Measurements from ENCODE around the gene VAMP8. TPM values are rescaled to one million over a fixed set of nuclear protein-coding genes. Genes with fewer than 3 reads are reported as not detected.
"Not testable (repeated sequence)": the region's sequence is repeated elsewhere in the genome, so short reads cannot be mapped to it uniquely, and the experiment has no call there.

VAMP8 gene
- polyA plus RNA-seq, 4 donors, result 18.8 to 103 (median 92.4) TPM

- no peak for DNase-seq (ENCODE audit: low read depth in 4 of 4, low spot score in 3 of 4)
Observed at GRCh38 chr2:85613717-85614515, 36.5 kb downstream of the VAMP8 start.

- not testable (repeated sequence) for DNase-seq (ENCODE audit: low read depth in 4 of 4, low spot score in 3 of 4)
Observed at GRCh38 chr2:85614757-85615156, 37.4 kb downstream of the VAMP8 start.

DNA sequence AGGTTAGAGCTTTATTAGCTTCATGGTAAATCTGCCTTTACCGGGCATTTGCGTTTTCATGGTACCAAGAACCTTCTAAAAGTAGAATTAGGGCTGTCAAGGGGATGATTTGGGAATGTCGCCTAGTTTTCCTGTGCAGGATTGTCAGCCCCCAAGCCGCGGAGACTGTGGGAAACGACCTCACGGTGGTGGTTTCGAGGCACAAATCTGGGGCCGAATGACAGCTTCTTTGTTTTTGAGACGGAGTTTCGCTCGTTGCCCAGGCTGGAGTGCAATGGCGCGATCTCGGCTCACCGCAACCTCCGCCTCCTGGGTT lies 38.0 kb downstream of the VAMP8 start:
- no peak for DNase-seq (ENCODE audit: low read depth in 4 of 4, low spot score in 3 of 4)

GRCh38 chr2:85617723-85618122 lies 40.3 kb downstream of the VAMP8 start:
- DNase-seq (ENCODE audit: low read depth in 4 of 4, low spot score in 3 of 4), result not testable (repeated sequence)

- no peak for DNase-seq (ENCODE audit: low read depth in 4 of 4, low spot score in 3 of 4)
Observed at GRCh38 chr2:85619617-85620016, 42.2 kb downstream of the VAMP8 start.

DNA sequence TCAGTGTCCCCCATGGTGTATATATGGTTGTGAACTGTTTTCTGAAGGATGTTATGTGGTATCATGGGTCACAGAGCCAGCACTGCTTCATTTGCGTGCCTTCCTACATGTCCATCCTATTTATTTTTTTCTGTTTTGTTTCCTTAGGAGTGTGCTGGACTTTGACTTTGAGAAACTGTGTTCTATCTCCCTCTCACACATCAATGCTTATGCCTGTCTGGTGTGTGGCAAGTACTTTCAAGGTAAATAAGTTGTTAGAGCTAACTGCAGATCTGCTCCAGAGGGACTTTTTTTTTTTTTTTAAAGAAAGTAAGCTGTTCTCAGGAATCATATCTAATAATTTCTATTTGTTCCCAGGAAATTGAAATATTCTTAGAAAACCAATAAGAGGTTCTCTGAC lies 44.0 kb downstream of the VAMP8 start:
- DNase-seq (ENCODE audit: low read depth in 4 of 4, low spot score in 3 of 4), result no peak

- DNase-seq (ENCODE audit: low read depth in 4 of 4, low spot score in 3 of 4), result no peak
Observed at GRCh38 chr2:85623991-85624390, 46.6 kb downstream of the VAMP8 start.

DNA sequence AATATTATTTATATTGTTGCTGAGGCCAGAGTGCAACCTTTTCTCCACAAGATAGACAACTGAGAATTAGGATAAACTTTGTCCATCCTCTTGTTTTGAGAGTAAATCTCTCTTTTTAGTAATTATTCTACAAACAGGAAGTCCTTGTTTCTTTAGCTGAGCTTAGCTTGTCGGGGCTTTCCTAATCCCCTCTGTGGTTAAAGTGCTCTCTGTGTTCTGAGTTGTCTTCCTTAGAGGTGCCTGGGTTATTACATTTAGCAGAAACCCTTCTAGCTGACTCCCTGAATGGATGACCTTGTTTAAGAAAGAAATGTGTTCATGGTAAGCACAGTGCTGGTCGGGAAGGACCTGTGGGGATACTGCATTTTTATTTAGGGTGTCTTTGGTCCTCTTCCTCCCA lies 51.3 kb downstream of the VAMP8 start:
- DNase-seq (ENCODE audit: low read depth in 4 of 4, low spot score in 3 of 4), result no peak

DNA sequence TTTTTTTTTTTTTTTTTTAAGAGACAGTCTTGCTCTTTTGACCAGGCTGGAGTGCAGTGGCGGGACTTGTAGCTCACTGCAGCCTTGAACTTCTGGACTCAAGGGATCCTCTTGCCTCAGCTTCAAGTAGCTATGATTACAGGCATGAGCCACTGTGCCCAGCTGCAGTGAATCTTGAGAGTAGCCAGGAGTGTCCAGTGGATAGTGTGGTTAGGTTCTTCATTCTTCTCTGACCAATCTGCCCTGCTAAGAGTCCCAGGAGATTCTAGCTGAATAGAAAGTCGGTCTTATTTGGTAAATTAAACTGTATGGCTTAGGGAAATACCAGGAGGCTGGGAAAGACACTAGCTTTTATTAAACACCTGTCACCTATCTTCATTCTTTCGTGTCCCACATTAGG lies 53.9 kb downstream of the VAMP8 start:
- DNase-seq (ENCODE audit: low read depth in 4 of 4, low spot score in 3 of 4), result no peak

Other genes with a start within 250 kb of the VAMP8 start
- 100 to 1,000 TPM in 3 of 4 donors, 10 to 100 TPM in 1; 86.3 to 129 (median 123) TPM for gene TGOLN2, start 249.6 kb upstream of the VAMP8 start, polyA plus RNA-seq (ENCODE audit: insufficient read length in 4 of 4)
- gene RETSAT, start 223.1 kb upstream of the VAMP8 start, polyA plus RNA-seq (ENCODE audit: insufficient read length in 4 of 4), result 10 to 100 TPM; 18.2 to 26.8 (median 23.0) TPM
- gene ELMOD3, start 222.8 kb upstream of the VAMP8 start, polyA plus RNA-seq (ENCODE audit: insufficient read length in 4 of 4), result 10 to 100 TPM; 22.5 to 33.3 (median 24.8) TPM
- 100 to 1,000 TPM in 1 of 4 donors, 10 to 100 TPM in 3; 63.5 to 162 (median 92.6) TPM for gene CAPG, start 167.2 kb upstream of the VAMP8 start, polyA plus RNA-seq (ENCODE audit: insufficient read length in 4 of 4)
- gene SH2D6, start 158.9 kb upstream of the VAMP8 start, polyA plus RNA-seq (ENCODE audit: insufficient read length in 4 of 4), result 1 to 10 TPM in 1 of 4 donors, under 1 TPM in 3; 0.27 to 1.5 (median 0.58) TPM
- gene MAT2A, start 38.4 kb upstream of the VAMP8 start, polyA plus RNA-seq (ENCODE audit: insufficient read length in 4 of 4), result 100 to 1,000 TPM; 194 to 394 (median 345) TPM
- gene GGCX, start 16.1 kb upstream of the VAMP8 start, polyA plus RNA-seq (ENCODE audit: insufficient read length in 4 of 4), result 10 to 100 TPM; 33.7 to 42.4 (median 39.7) TPM
- 10 to 100 TPM; 21.7 to 41.4 (median 35.7) TPM for gene VAMP5, start 6.8 kb downstream of the VAMP8 start, polyA plus RNA-seq (ENCODE audit: insufficient read length in 4 of 4)
- gene RNF181, start 18.2 kb downstream of the VAMP8 start, polyA plus RNA-seq (ENCODE audit: insufficient read length in 4 of 4), result 100 to 1,000 TPM in 3 of 4 donors, 10 to 100 TPM in 1; 72.7 to 135 (median 132) TPM
- 10 to 100 TPM; 14.9 to 39.7 (median 33.3) TPM for gene TMEM150A, start 25.1 kb downstream of the VAMP8 start, polyA plus RNA-seq (ENCODE audit: insufficient read length in 4 of 4)
- 10 to 100 TPM; 53.1 to 78.6 (median 55.7) TPM for gene C2orf68, start 34.5 kb downstream of the VAMP8 start, polyA plus RNA-seq (ENCODE audit: insufficient read length in 4 of 4)
- 10 to 100 TPM; 41.7 to 77.3 (median 69.5) TPM for gene USP39, start 38.6 kb downstream of the VAMP8 start, polyA plus RNA-seq (ENCODE audit: insufficient read length in 4 of 4)
- 1 to 10 TPM in 2 of 4 donors, under 1 TPM in 2; 0.05 to 3.4 (median 0.69) TPM for gene SFTPB, start 90.6 kb downstream of the VAMP8 start, polyA plus RNA-seq (ENCODE audit: insufficient read length in 4 of 4)
- gene GNLY, start 116.8 kb downstream of the VAMP8 start, polyA plus RNA-seq (ENCODE audit: insufficient read length in 4 of 4), result 1 to 10 TPM in 1 of 4 donors, under 1 TPM in 3; 0.36 to 3.2 (median 0.49) TPM
- 10 to 100 TPM; 13.6 to 15.6 (median 14.5) TPM for gene ATOH8, start 176.4 kb downstream of the VAMP8 start, polyA plus RNA-seq (ENCODE audit: insufficient read length in 4 of 4)

Data from left renal pelvis (tissue), 4 donors.